HepG2 (cell line): ENCODE measurements around the gene CEACAM4. TPM values are rescaled to one million over a fixed set of nuclear protein-coding genes. Genes with fewer than 3 reads are reported as not detected.

ENCODE experiments used
- ATAC-seq: fragments of 200-7000 bp; cut with Tn5 transposase; 3 replicates; pipeline ENCODE4 v1.9.1; 2020; ENCODE audit warnings: mild to moderate bottlenecking, moderate library complexity
- BruUV-seq: library from RNA; stranded (reverse); fragments of 400-500 nt; replicated peaks from 2 replicates; lab custom pipeline; 2021; lab: Mats Ljungman, UMichigan
- CTCF ChIA-PET: fragments of 300-600 bp; formaldehyde crosslinking; extraction: SDS; loops from one replicate; lab custom pipeline; 2021; ENCODE audit warnings: low total read pairs, inconsistent platforms, low intra/inter-chr PET ratio; lab: Yijun Ruan, JAX
- POLR2A ChIA-PET: fragments of 350-600 bp; sonication (Branson Sonifier 250); formaldehyde crosslinking; loops from one replicate; lab custom pipeline; 2020; ENCODE audit warnings: antibody characterized with exemption, inconsistent platforms; lab: Yijun Ruan, JAX
- DNase-seq: peaks from one replicate; pipeline ENCODE4 v3.0.0-alpha.2; 2015; ENCODE audit warnings: low spot score
- FAIRE-seq: peaks from 3 replicates; lab custom pipeline; 2011; peaks lifted over from hg19 to GRCh38; lab: Jason Lieb, UNC
- H2AFZ ChIP-seq: one replicate; pipeline ENCODE4 v1.6.1; 2011; ENCODE audit warnings: low read length, inconsistent platforms
- H3K27ac ChIP-seq: fragments of 300-600 bp; 3 replicates; pipeline ENCODE4 v1.8.0; 2011; ENCODE audit warnings: mixed run types, mild to moderate bottlenecking, mixed read lengths, low read length, inconsistent platforms; ENCODE audit not compliant: insufficient read depth; ENCODE audit errors: extremely low read length
- H3K27me3 ChIP-seq, 2 experiments: fragments of 200-600 bp in 1 of 2; 2 replicates in 1 of 2; 3 replicates in 1 of 2; pipeline versions ENCODE4 v1.6.0 to v1.8.0; 2011; ENCODE audit warnings: low read length in 2 of 2, mild to moderate bottlenecking in 2 of 2, moderate library complexity in 2 of 2, inconsistent platforms in 1 of 2; ENCODE audit not compliant: insufficient read depth in 2 of 2, control insufficient read depth in 1 of 2
- H3K36me3 ChIP-seq, 2 experiments: fragments of 200-600 bp in 1 of 2; replicated peaks in 1 of 2; 2 replicates in 1 of 2; 3 replicates in 1 of 2; pipeline versions ENCODE4 v1.5.1 to v1.8.0; 2011; ENCODE audit warnings: low read length in 2 of 2, inconsistent platforms in 1 of 2; ENCODE audit not compliant: insufficient read depth in 2 of 2, control insufficient read depth in 1 of 2
- H3K4me1 ChIP-seq: 2 replicates; pipeline ENCODE4 v1.5.1; 2012; ENCODE audit warnings: low read length, inconsistent platforms; ENCODE audit not compliant: insufficient read depth
- H3K4me2 ChIP-seq: 2 replicates; pipeline ENCODE4 v1.6.0; 2011; ENCODE audit warnings: low read depth, low read length, inconsistent platforms
- H3K4me3 ChIP-seq, 3 experiments: fragments of 200-600 bp in 1 of 3; sonication (generic), shearing (Covaris generic) in 1 of 3; replicated peaks in 1 of 3; 2 replicates each; pipeline ENCODE4 v1.5.1; 2011 to 2016; ENCODE audit warnings: low read length in 3 of 3, inconsistent platforms in 2 of 3, low read depth in 2 of 3, mild to moderate bottlenecking in 2 of 3, control low read depth in 1 of 3, mixed read lengths in 1 of 3; ENCODE audit not compliant: insufficient read depth in 1 of 3
- H3K79me2 ChIP-seq: one replicate; pipeline ENCODE4 v1.6.1; 2011; ENCODE audit warnings: low read length, inconsistent platforms; ENCODE audit not compliant: insufficient read depth
- H3K9ac ChIP-seq: 2 replicates; pipeline ENCODE4 v1.6.0; 2011; ENCODE audit warnings: mild to moderate bottlenecking, low read depth, low read length, inconsistent platforms; ENCODE audit not compliant: insufficient read depth
- H3K9me3 ChIP-seq: 2 replicates; pipeline ENCODE4 v1.5.1; 2012; ENCODE audit warnings: mild to moderate bottlenecking, low read length
- H4K20me1 ChIP-seq: 2 replicates; pipeline ENCODE4 v1.6.0; 2011; ENCODE audit warnings: inconsistent platforms, mild to moderate bottlenecking, low read length, moderate library complexity; ENCODE audit not compliant: insufficient read depth
- AHR ChIP-seq: IDR thresholded peaks from 2 replicates; pipeline ENCODE4 v1.6.1; 2018; ENCODE audit warnings: missing genetic modification reagents, missing compliant biosample characterization
- EHMT2 ChIP-seq: fragments of 200-600 bp; sonication (generic); IDR thresholded peaks from 2 replicates; pipeline ENCODE4 v1.7.0; 2017; ENCODE audit warnings: antibody characterized with exemption, low read depth, low read length, borderline replicate concordance
- ELF1 ChIP-seq: sonication (generic); formaldehyde crosslinking; IDR thresholded peaks from 2 replicates; pipeline ENCODE4 v1.4.0; 2020; ENCODE audit warnings: missing genetic modification reagents
- GPN1 ChIP-seq: sonication (generic); formaldehyde crosslinking; IDR thresholded peaks from 2 replicates; pipeline ENCODE4 v1.5.1; 2020; ENCODE audit warnings: missing genetic modification reagents, borderline replicate concordance
- KLF9 ChIP-seq: IDR thresholded peaks from 2 replicates; pipeline ENCODE4 v1.6.1; 2016; ENCODE audit warnings: low read depth
- NONO ChIP-seq, 2 experiments: fragments of 450-650 bp in 1 of 2; sonication (generic) in 1 of 2; formaldehyde crosslinking in 1 of 2; IDR thresholded peaks in 1 of 2; conservative IDR thresholded peaks in 1 of 2; 2 replicates each; pipeline versions ENCODE4 v1.6.1 to v1.8.0; 2017 to 2022; ENCODE audit warnings: mild to moderate bottlenecking in 1 of 2, missing genetic modification reagents in 1 of 2, moderate library complexity in 1 of 2
- ZC3H13 ChIP-seq: sonication (generic); formaldehyde crosslinking; IDR thresholded peaks from 2 replicates; pipeline ENCODE4 v1.8.1; 2023; ENCODE audit warnings: mild to moderate bottlenecking, missing genetic modification reagents, moderate library complexity
- ZFX ChIP-seq: sonication (generic); formaldehyde crosslinking; IDR thresholded peaks from 2 replicates; pipeline ENCODE4 v1.4.0; 2020; ENCODE audit warnings: mild to moderate bottlenecking, low read depth, missing genetic modification reagents, moderate library complexity
- ZNF333 ChIP-seq: sonication (generic); formaldehyde crosslinking; IDR thresholded peaks from 2 replicates; pipeline ENCODE4 v1.4.0; 2020; ENCODE audit warnings: mild to moderate bottlenecking, missing genetic modification reagents, borderline replicate concordance
- ZNF432 ChIP-seq: sonication (generic); formaldehyde crosslinking; IDR thresholded peaks from 2 replicates; pipeline ENCODE4 v1.5.0; 2020; ENCODE audit warnings: missing genetic modification reagents, mild to moderate bottlenecking, borderline replicate concordance
- WGBS: methylation state at CpG from one replicate; pipeline ENCODE4 v1.1.6; 2017; ENCODE audit warnings: low lambda C conversion rate; 5-methylcytosine and 5-hydroxymethylcytosine counted together
- in situ Hi-C: cut with HindIII; loops from 2 replicates; pipeline ENCODE4 v1.10.0; 2017; ENCODE audit warnings: low pct_unique_long_range_greater_than_20kb; ENCODE audit not compliant: extremely low pct_ligation_motif_present
- intact Hi-C: fragments of 100-400 bp; cut with micrococcal nuclease; formaldehyde crosslinking; loops from one replicate; pipeline ENCODE4 v1.10.0; 2022; ENCODE audit not compliant: unreplicated experiment
- polyA plus RNA-seq, 8 experiments: library from polyadenylated mRNA; depleted of rRNA in 3 of 8; stranded (reverse) in 7 of 8; unstranded in 1 of 8; fragments of >200 nt; fragmentation: Illumina TruSeq in 4 of 8; extraction: Trizol in 4 of 8; gene quantifications; 2 replicates each; pipeline versions ENCODE4 v1.2.1 to v1.2.3, GENCODE V29; 2011 to 2016; ENCODE audit warnings: low read depth in 4 of 8, missing spikeins in 1 of 8, mixed read lengths in 1 of 8; ENCODE audit not compliant: insufficient read depth in 1 of 8
- total RNA-seq, 5 experiments: library from RNA; depleted of rRNA; stranded (reverse); fragments of >200 nt; fragmentation: Illumina TruSeq; extraction: Trizol; gene quantifications; 2 replicates each; pipeline ENCODE4 v1.2.3, GENCODE V29; 2016; ENCODE audit warnings: low read depth in 1 of 5
- TF ChIP-seq, protein P1 (sequence below): sonication (generic); formaldehyde crosslinking; IDR thresholded peaks from 2 replicates; pipeline ENCODE4 v1.4.0; 2020; ENCODE audit warnings: missing genetic modification reagents, low read depth, mild to moderate bottlenecking, borderline replicate concordance
- TF ChIP-seq, protein P2 (sequence below): sonication (generic); formaldehyde crosslinking; IDR thresholded peaks from 2 replicates; pipeline ENCODE4 v1.4.0; 2020; ENCODE audit warnings: mild to moderate bottlenecking, low read depth, missing genetic modification reagents

The CEACAM4 gene
- total and polyA plus RNA-seq, 2 of the 13 experiments (the other 11 are each of a cell fraction or from before 2014, with no cell fraction given) = not detected

DNA sequence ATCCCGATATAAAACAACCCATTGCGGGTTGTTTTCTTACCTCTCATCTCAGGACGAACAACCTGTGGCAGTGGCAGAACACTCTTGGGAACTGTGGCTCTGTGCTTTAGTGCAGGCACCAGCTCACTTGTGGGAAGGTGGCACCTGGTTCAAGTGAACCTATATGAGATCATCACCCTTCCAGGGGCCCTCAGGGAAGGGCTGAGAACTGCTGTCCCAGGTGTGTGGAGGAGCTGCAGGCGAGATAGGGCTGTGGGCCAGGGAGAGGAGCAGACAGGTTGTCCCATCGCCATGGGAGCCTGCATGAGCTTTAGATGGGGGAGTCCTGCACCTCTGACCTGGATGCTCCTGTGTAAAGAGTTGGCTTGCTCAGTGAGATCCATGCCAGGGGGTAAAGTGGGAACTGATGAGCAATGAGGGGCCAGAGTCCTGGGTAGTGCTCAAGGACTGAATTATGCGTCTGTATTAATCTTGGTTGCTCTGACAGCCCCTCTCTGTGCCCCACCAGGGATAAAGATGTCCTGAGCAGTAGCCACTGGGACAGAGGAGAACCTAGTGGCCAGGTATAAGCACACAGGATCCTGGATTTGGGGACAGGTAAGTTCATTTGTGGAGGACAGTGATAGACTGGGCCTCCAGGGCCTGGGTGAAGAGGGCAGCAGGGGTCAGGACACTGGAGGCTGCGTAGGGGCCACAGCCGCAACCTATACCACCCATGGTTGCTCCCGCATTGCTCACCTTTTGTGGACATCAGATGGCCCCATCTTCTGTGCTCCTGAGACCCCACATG is 8.7 kb downstream of the CEACAM4 start:
- in situ Hi-C loops (no loop called here), intact Hi-C loops (no loop called here)
- Histone ChIP-seq H3K9me3 (no peaks in the 10 kb centered on the region), H3K4me2 (no peak overlapping the region), H3K4me1 (no peaks in the 10 kb centered on the region), H3K9ac (no peak overlapping the region), H4K20me1 (no peaks in the 10 kb centered on the region), H3K79me2 (no peaks in the 10 kb centered on the region), H3K36me3 (no peaks in the 10 kb centered on the region), H3K4me3 (no peak overlapping the region), H2AFZ (no peak overlapping the region), H3K27me3 (peaks cover 0 to 4% of the 10 kb centered on the region in 2 experiments; a peak in 1 of 5 replicates), H3K27ac (no peak overlapping the region)
- TF ChIP-seq, protein P1, sequence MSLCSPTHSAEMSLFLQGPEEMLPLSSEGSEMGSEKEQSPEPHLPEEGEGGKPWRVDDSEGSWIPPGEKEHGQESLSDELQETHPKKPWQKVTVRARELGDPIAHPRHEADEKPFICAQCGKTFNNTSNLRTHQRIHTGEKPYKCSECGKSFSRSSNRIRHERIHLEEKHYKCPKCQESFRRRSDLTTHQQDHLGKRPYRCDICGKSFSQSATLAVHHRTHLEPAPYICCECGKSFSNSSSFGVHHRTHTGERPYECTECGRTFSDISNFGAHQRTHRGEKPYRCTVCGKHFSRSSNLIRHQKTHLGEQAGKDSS (CRISPR knock-in tag) = no peak
- TF ChIP-seq ELF1 (CRISPR knock-in tag) (no peak), NONO (IDR thresholded peaks at IDR 0.05) (no peak), NONO (CRISPR knock-in tag; conservative IDR thresholded peaks at IDR 0.05) (no peak)
- no peak for FAIRE-seq
- no peak for ATAC-seq
- no peak for DNase-seq
- WGBS = 5% methylated on average over 4 of the region's 9 CpGs
- BruUV-seq = no TSS peak
- CTCF ChIA-PET = no interaction called here
- POLR2A ChIA-PET = no interaction called here

DNA sequence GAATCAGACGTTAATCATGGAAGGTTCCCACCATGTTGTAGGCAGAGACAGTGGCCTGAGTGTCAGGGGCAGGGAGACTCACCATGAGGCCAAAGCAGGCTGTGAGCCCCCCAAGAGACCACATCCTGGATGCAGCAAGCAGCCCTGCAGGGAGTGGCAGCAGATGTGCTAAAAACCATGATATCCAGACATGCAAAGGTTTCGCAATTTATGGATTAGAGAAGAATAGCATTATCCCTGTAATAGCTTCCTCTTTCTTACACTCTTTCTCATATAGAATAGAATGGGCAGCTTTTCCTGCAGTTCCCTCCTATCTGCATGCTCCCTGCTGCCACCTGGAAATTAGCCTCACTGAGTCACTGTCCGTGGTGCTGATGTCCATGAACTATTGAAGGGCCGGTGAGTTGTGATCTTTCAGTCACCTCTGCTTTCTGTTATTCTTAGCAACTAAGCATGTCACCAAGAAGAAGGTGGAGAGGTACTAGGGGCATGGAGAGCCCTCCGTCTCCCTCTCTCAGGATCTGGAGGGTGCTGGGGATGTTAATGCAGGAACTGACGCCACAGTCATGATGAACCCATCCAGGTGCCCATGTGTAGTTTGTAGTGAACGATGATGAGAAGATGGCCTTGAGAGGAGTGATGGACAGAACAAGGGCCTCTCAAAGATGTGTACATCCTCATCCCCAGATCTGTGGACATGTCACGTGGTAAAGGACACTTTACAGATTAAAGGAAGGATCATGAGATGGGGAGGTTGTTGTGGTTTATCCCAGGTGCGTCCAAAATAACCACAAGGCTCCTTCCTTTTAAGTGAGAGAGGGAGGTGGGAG is 9.9 kb downstream of the CEACAM4 start:
- Histone ChIP-seq H3K36me3 (no peaks in the 10 kb centered on the region), H4K20me1 (no peaks in the 10 kb centered on the region), H3K4me2 (no peak overlapping the region), H3K4me3 (no peak overlapping the region), H3K9me3 (no peaks in the 10 kb centered on the region), H3K4me1 (no peaks in the 10 kb centered on the region), H3K9ac (no peak overlapping the region), H3K79me2 (no peaks in the 10 kb centered on the region), H3K27me3 (peaks cover 0 to 4% of the 10 kb centered on the region in 2 experiments; a peak in 1 of 5 replicates), H2AFZ (no peak overlapping the region), H3K27ac (no peak overlapping the region)
- CTCF ChIA-PET = no interaction called here
- 5% methylated on average over 9 of the region's 9 CpGs for WGBS
- ATAC-seq = no peak
- DNase-seq = peak; percentile 9
- BruUV-seq = no TSS peak
- in situ Hi-C loops = no loop called here
- intact Hi-C loops = no loop called here
- no peak for FAIRE-seq
- POLR2A ChIA-PET = no interaction called here
- TF ChIP-seq EHMT2 (peak; percentile 69; the same call in 1 of the 2 replicates), KLF9 (CRISPR knock-in tag) (no peak), ZFX (CRISPR knock-in tag) (no peak), ZC3H13 (CRISPR knock-in tag) (no peak), ZNF333 (CRISPR knock-in tag) (no peak), AHR (CRISPR knock-in tag) (no peak), ZNF432 (no peak), GPN1 (CRISPR knock-in tag) (no peak)
- TF ChIP-seq, protein P2, sequence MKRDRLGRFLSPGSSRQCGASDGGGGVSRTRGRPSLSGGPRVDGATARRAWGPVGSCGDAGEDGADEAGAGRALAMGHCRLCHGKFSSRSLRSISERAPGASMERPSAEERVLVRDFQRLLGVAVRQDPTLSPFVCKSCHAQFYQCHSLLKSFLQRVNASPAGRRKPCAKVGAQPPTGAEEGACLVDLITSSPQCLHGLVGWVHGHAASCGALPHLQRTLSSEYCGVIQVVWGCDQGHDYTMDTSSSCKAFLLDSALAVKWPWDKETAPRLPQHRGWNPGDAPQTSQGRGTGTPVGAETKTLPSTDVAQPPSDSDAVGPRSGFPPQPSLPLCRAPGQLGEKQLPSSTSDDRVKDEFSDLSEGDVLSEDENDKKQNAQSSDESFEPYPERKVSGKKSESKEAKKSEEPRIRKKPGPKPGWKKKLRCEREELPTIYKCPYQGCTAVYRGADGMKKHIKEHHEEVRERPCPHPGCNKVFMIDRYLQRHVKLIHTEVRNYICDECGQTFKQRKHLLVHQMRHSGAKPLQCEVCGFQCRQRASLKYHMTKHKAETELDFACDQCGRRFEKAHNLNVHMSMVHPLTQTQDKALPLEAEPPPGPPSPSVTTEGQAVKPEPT = no peak
